Activated CD4-positive, alpha-beta T cell treated with anti-CD3 and anti-CD28 coated beads, Interleukin-2, amount 50 U/mL, for 1 hour (primary cell): ENCODE measurements around the gene EFCAB9.
"Not testable (repeated sequence)": the region's sequence is repeated elsewhere in the genome, so short reads cannot be mapped to it uniquely, and the experiment has no call there.

Experiments used
- DNase-seq: peaks from one replicate; pipeline ENCODE4 v3.0.0-alpha.2; 2020

The EFCAB9 gene

DNA sequence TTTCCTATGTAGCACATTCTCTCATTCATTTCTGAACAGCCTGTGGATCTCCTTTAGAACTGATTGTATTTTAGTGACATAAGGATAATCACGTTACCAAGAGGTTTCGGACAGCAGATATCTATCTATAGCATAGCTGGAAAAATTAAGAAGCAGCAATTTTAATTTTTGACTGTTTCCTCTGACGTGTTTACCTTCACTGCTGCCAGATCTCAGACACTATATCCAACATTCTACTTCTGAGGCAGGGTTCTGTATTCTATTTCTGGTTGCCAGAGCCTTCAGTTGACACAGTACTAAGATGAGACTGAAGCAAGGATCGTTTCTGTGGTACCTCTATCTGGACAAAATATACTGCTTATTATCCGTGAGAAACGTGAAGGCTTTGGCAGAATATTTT, at the start of gene EFCAB9:
EFCAB9 (plus strand) TSS at position 301 of the 400 bp plus-strand sequence; CDS start at position 302, 1 bp downstream.
- DNase-seq: no peak

DNA sequence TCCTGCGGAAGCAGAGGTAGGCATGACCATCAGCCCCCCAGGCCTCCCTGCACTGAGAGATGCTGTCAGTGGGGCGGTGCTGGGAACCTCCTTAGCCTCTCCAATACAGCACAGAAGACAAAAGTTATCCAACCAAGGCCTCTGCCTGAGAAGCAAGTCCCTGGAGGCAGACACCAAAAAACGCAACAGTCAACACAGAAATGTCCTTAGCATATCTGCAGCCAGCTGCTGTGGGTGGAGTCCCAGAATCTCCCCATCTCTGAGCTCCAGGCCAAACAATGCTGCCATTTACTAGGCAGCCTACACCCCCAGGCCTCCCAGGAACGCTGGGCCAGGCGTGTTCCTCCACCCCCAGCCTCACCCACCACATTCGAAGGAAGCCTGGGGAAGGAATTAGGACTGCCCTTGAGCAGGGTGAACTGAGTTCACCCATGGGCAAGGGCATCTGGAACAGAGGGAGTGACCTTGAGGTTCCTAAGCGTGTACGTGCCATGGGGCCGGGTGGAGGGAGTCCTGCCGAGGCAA, 49.6 kb upstream of the EFCAB9 start:
- DNase-seq: no peak

DNA sequence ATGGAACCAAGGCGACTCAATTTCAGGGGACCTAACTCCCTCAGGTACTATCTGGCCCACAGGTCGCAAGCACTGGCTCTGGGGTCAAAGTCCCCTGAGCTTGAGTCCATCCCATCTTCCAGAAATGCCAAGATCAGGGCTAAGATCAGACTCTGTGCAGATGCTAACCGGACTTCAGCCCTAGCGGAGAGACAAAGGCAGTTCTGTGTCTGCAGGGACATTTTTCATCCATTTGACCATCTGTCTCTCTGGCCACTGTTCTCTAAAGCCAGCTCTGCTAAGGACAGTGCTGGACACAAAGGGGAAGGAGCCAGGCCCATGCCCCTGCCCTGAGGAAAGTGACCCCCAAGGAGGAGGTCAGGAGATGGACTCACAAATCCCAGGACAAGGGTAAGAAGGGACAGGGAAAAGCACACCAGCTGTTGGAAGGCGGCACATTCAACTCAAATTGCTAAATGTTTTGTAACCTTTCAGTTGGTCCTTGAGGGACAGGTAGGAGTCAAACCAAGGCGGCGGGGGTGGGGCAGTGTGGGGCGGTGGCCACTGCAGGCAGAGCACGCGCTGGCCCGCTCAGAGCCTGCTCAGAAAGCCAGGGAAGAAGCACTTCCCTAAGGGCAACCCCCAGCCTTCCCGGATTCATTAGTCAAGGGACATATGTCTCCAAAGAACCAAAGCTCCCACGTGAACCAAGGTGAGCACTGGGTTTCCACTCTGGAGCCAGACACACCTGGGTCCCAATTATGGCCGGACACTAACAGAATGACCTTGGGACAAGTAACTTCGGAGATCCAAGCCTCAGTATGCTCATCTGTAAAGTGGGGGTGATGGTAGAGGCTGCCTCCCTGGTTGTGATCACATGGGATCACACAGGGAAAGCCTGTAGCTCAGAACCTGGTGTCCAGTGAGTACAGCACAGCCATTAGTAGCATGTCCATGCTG, 48.8 kb upstream of the EFCAB9 start:
- DNase-seq: no peak

DNA sequence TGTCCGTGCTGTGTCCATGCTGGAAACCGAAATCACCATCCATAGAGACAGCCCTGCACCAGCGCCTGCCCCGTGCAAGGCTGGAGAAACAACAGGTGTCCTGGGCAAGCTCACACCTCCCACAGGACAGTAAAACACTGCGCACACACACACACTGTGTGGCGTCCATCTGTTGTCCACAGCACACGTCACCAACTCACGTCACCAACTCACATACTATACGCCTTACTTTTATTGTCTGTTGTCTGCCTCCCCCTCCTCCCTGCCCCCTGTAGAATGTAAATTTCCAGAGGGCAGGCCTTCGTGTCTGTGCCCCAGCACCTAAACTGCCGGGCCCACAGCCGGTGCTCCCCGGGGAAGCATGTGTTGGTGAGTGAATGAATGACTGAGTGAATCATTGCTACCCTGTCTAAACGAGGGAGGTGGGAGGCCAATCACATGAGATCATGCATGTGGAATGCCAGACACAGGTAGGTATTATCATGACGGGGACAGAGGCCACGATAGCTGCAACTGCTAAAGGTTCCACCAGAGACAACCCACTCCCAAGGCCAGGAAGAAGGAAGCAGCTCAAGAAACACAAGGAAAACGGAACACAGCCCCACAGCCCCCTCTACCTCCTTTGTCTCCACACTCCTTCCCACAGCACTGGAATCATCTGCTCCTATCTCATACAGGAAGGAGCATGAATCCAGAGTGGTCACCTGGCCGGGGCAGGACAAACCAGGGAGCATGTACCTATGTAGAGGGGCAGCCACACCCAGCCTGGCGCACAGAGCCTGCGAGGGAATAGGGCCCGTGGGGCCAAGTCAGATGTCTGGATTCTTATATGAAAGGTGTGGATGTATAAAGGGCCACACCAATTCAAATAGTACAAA, 47.9 kb upstream of the EFCAB9 start:
- DNase-seq: no peak

GRCh38 chr5:172146748-172147092, 47.3 kb upstream of the EFCAB9 start:
- no peak for DNase-seq

DNA sequence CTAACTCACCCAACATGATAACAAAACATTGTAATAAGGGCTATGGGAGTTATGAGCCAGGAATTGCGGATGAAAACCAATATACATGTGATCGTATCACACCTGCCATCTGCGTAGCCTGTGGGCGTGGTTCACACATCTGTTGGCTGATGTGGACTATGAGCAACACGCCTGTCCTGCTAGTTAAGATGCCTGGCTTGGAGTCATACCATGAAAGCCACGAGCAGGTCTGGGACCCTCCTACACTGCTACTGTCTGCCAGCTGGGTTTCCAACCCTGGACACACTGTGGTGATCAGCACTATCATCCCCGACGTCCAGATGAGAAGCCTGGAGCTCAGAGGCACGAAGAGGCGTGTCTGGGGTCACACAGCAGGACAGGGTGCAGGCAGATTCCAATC, 46.1 kb upstream of the EFCAB9 start:
- DNase-seq: no peak

DNA sequence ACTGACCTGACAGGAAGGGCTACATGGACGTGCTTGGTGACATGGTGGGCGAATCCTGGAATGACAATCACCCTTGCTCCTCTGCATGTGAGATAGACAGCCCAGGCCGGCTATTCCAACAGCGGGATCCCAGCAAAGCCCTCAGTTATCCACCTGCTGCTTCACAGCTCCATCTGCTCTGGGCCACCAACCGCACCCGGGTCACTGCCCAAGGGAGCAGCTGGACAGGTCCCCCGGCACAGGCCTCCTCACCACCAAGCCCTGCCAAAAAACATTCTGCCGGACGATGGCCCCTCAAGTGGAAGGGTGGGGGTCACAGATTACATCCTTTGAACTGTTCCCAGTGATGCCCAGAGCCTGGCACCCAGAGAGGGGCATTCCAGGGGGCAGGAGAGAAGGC, 45.6 kb upstream of the EFCAB9 start:
- no peak for DNase-seq

GRCh38 chr5:172149073-172149472, 44.9 kb upstream of the EFCAB9 start:
- DNase-seq: no peak

DNA sequence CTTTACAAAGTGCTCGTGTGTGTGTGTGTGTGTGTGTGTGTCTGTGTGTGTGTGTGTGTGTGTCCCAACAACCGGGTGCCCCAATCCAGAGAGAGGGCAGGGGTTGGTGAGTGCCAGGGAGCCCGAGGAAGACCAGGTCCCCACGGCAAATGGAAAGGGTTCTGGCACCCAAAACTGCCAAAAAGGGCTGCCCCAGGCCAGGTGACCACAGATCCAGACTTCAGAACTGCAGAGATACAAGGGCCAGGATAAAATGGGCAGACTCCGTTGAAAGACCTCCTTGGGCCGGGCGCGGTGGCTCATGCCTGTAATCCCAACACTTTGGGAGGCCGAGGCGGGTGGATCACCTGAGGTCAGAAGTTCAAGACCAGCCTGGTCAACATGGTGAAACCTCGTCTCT, 44.5 kb upstream of the EFCAB9 start:
- not testable (repeated sequence) for DNase-seq

- no peak for DNase-seq
Observed at GRCh38 chr5:172150514-172151425, 43.2 kb upstream of the EFCAB9 start.

GRCh38 chr5:172151661-172152210, 42.2 kb upstream of the EFCAB9 start:
- DNase-seq: no peak

GRCh38 chr5:172153695-172154094, 40.3 kb upstream of the EFCAB9 start:
- DNase-seq: no peak

- DNase-seq: not testable (repeated sequence)
Observed at GRCh38 chr5:172155101-172155500, 38.9 kb upstream of the EFCAB9 start.

GRCh38 chr5:172156541-172156994, 37.4 kb upstream of the EFCAB9 start:
- DNase-seq: no peak

- no peak for DNase-seq
Observed at GRCh38 chr5:172159016-172159415, 35.0 kb upstream of the EFCAB9 start.

DNA sequence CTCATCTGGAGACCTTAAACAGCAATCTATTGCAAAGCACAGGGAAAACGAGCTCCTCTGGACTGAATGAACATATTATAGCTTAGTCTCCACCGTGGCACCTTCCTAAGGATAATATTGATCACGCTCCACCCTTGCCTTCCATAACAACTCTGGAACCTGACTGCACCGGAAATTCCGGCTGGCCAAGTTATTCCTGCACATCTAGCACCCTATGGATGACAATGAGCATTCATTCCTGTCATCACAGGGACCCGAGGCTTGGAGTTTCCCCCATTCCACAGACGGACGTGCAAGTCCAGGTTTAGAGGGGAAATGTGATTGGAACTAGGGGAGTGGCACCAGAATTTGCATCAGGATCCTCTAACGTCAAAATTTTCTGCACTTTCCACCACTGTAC, 33.5 kb upstream of the EFCAB9 start:
- DNase-seq: no peak

DNA sequence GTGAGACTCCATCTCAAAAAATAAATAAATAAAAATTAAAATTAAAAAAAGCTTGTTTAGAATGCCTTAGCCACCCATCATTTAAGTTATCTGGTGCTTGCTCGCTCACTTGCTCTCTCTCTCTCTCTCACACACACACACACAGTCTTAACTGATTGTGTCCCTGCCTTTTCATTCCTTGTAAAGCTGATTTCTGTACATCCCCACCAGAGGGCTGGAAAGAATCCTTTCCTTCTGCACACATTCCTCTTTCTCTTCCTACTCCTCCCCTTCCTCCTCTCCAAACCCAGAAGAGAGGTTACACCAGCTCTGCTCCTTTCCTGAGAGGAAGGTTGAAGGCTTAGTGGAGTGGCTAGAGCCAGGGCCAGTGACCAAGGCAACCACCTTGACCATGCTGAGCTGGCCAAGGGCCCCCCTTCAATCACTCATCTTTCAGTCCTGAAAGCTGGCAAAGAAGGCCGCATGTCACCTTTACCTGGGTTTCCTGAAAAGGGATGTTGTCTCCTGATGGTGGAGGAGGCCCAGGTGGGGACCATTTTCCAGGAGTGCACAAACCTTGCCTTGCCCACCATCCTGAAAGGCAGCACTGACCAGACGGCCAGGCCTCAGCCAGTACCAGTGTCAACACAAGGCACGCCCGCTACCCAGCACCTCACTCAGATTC, 31.5 kb upstream of the EFCAB9 start:
- DNase-seq: no peak

- no peak for DNase-seq
Observed at GRCh38 chr5:172162987-172163343, 31.0 kb upstream of the EFCAB9 start.

DNA sequence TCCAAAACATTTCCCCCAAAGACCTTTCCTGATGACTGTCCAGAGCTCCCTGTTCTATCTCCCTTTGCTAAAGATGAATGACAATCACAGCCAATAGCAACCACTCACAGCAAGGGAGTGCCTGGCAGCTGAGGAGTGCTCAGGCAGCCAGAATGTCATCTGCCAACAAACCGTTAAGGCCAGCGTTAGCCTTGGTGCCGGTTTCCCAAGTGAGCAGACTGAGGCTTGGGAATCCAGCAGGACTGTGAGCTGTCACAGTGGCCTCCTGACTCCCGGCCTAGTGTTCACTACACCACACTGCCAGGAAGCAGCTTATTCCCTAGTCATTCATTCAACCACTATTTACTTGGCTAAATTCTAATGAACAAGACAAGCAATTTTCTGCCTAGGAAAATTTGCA, 30.6 kb upstream of the EFCAB9 start:
- no peak for DNase-seq

GRCh38 chr5:172164769-172165212, 29.2 kb upstream of the EFCAB9 start:
- no peak for DNase-seq

- DNase-seq: no peak
Observed at GRCh38 chr5:172165465-172165864, 28.5 kb upstream of the EFCAB9 start.
